ENCODE measurements around the gene SLC8A1.

Gene SLC8A1

GRCh38 chr2:40298026-40298425 lies 153.9 kb downstream of the SLC8A1 start:
- no peak for DNase-seq (ENCODE audit: extremely low spot score)
- ChIA-PET POLR2A (no interaction called here), CTCF (interaction anchor here (1.4 kb wide), 1 partner anchor 9 kb away, joined by 4 read pairs; no protein-coding TSS in a partner anchor)
- TF ChIP-seq, protein P1, sequence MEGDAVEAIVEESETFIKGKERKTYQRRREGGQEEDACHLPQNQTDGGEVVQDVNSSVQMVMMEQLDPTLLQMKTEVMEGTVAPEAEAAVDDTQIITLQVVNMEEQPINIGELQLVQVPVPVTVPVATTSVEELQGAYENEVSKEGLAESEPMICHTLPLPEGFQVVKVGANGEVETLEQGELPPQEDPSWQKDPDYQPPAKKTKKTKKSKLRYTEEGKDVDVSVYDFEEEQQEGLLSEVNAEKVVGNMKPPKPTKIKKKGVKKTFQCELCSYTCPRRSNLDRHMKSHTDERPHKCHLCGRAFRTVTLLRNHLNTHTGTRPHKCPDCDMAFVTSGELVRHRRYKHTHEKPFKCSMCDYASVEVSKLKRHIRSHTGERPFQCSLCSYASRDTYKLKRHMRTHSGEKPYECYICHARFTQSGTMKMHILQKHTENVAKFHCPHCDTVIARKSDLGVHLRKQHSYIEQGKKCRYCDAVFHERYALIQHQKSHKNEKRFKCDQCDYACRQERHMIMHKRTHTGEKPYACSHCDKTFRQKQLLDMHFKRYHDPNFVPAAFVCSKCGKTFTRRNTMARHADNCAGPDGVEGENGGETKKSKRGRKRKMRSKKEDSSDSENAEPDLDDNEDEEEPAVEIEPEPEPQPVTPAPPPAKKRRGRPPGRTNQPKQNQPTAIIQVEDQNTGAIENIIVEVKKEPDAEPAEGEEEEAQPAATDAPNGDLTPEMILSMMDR (IDR thresholded peaks at IDR 0.05; ENCODE audit: control extremely low read depth, extremely low read depth, low read depth, missing control alignments) = no peak

DNA sequence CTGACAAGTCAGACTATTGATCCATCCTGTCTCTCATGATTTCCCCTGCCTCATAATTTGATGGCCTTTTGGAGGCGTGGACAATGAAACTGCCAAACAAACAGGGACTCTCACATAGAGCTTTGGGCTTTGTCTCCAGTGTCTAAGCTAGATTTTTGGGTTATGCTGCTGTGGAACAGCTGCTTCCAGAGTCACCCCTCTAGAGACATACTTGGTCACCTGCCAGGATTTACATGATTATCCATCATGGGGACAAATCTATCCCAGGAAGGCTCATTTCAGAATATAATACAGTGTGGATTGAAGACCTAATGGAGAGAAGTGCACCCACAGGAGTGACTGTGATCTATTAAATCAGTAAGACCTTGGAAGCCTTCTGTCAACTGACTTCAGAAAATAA lies 159.6 kb downstream of the SLC8A1 start:
- ChIA-PET CTCF (no interaction called here), POLR2A (no interaction called here)
- TF ChIP-seq, protein P1 (IDR thresholded peaks at IDR 0.05; ENCODE audit: control extremely low read depth, extremely low read depth, low read depth, missing control alignments) = no peak
- DNase-seq (ENCODE audit: extremely low spot score) = no peak

DNA sequence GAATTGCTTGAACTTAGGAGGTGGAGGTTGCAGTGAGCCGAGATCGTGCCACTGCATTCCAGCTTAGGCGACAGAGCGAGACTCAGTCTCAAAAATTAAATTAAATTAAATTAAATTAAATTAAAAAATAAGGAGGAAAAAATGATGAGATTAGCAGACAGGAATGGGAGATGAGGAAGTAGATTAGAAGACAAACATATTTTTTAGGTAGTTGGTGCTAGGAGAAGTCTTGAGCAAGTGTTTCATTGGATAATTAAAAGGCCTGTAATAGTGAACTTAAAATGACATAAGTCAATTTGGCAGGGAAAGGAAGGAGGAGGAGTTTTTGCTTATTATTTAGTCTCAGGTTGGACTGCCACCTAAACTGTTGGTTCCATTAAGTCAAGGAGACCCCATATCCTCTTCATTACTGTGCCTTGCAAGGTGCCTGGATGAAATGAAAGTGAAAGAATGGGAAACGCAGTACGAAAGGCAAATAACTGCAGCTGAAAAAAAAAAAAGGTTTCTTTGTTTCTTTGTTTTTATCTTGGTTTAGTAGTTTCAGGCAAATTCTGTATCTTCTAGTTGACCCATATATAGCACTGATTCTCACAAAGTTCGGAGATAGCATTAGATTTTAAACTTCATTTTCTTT lies 162.0 kb downstream of the SLC8A1 start:
- DNase-seq (ENCODE audit: extremely low spot score) = no peak
- POLR2A ChIA-PET = no interaction called here
- TF ChIP-seq, protein P1 (IDR thresholded peaks at IDR 0.05; ENCODE audit: control extremely low read depth, extremely low read depth, low read depth, missing control alignments) = no peak
- CTCF ChIA-PET = interaction anchor here (1.8 to 1.9 kb wide), 2 partner anchors 8 kb away, joined by 4 read pairs; no protein-coding TSS in a partner anchor

DNA sequence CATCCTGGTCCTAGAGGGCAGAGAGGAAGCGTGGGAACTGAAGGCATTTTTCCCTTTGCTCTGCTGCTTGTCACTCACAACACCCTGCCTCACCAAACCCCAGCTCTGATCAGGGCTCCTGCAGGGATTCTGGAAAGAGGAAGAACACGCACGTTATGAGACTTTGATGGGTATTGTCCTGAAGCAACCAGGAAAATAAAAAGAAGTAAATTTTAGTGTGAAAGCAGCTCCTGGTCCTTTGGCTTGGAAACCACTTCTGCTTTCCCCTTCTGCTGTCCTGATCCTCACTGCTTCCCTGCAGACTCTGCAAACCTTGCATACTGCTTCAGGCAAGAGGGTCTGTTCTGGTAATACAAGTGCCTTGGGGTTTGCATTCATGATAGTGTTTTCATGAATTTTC lies 164.1 kb downstream of the SLC8A1 start:
- ChIA-PET CTCF (interaction anchor here (1.0 to 1.8 kb wide), 4 partner anchors 10 to 44 kb away, joined by 3 to 4 read pairs (median 4); no protein-coding TSS in a partner anchor), POLR2A (no interaction called here)
- TF ChIP-seq, protein P1 (IDR thresholded peaks at IDR 0.05; ENCODE audit: control extremely low read depth, extremely low read depth, low read depth, missing control alignments) = no peak
- no peak for DNase-seq (ENCODE audit: extremely low spot score)

GRCh38 chr2:40287195-40287594 lies 164.7 kb downstream of the SLC8A1 start:
- POLR2A ChIA-PET = no interaction called here
- CTCF ChIA-PET = interaction anchor here (1.0 to 1.3 kb wide), 3 partner anchors 16 to 43 kb away, joined by 3 to 4 read pairs (median 3); no protein-coding TSS in a partner anchor
- DNase-seq (ENCODE audit: extremely low spot score) = no peak
- TF ChIP-seq, protein P1 (IDR thresholded peaks at IDR 0.05; ENCODE audit: control extremely low read depth, extremely low read depth, low read depth, missing control alignments) = no peak

- CTCF ChIA-PET = interaction anchor here (1.3 kb wide), 1 partner anchor 16 kb away, joined by 4 read pairs; no protein-coding TSS in a partner anchor
- POLR2A ChIA-PET = no interaction called here
- DNase-seq (ENCODE audit: extremely low spot score) = no peak
- TF ChIP-seq, protein P1 (IDR thresholded peaks at IDR 0.05; ENCODE audit: control extremely low read depth, extremely low read depth, low read depth, missing control alignments) = no peak
Observed at GRCh38 chr2:40286721-40287120, 165.2 kb downstream of the SLC8A1 start.
